ENCODE measurements around the gene TNFRSF8.

The TNFRSF8 gene

GRCh38 chr1:12064073-12064969 lies 1.2 kb downstream of the TNFRSF8 start:
- no peak for DNase-seq

- DNase-seq: no peak
These were observed 2.8 kb downstream of the TNFRSF8 start for GRCh38 chr1:12065872-12066271.

GRCh38 chr1:12067900-12068821 lies 5.1 kb downstream of the TNFRSF8 start:
- DNase-seq: no peak

GRCh38 chr1:12069623-12070244 lies 6.6 kb downstream of the TNFRSF8 start:
- no peak for DNase-seq

GRCh38 chr1:12071892-12072291 lies 8.8 kb downstream of the TNFRSF8 start:
- no peak for DNase-seq

- no peak for DNase-seq
These were observed 9.6 kb downstream of the TNFRSF8 start for GRCh38 chr1:12072741-12073140.

GRCh38 chr1:12073796-12074195 lies 10.7 kb downstream of the TNFRSF8 start:
- DNase-seq: no peak

GRCh38 chr1:12075195-12076114 lies 12.4 kb downstream of the TNFRSF8 start:
- no peak for DNase-seq

GRCh38 chr1:12076425-12077005 lies 13.4 kb downstream of the TNFRSF8 start:
- DNase-seq: no peak

GRCh38 chr1:12078575-12078937 lies 15.5 kb downstream of the TNFRSF8 start:
- no peak for DNase-seq

- DNase-seq: peak; percentile 5
These were observed 16.1 kb downstream of the TNFRSF8 start for GRCh38 chr1:12078938-12079861.

GRCh38 chr1:12080156-12080555 lies 17.1 kb downstream of the TNFRSF8 start:
- no peak for DNase-seq

GRCh38 chr1:12080773-12081556 lies 17.9 kb downstream of the TNFRSF8 start:
- no peak for DNase-seq

- no peak for DNase-seq
These were observed 18.7 kb downstream of the TNFRSF8 start for GRCh38 chr1:12081648-12082396.

GRCh38 chr1:12082988-12083387 lies 19.9 kb downstream of the TNFRSF8 start:
- no peak for DNase-seq

GRCh38 chr1:12083766-12084165 lies 20.7 kb downstream of the TNFRSF8 start:
- DNase-seq: no peak

GRCh38 chr1:12085643-12086260 lies 22.6 kb downstream of the TNFRSF8 start:
- DNase-seq: no peak

GRCh38 chr1:12087797-12088314 lies 24.8 kb downstream of the TNFRSF8 start:
- no peak for DNase-seq

All from NCI-H1694 (cell line).